A549 (cell line): ENCODE data around the gene PIGS. TPM values are rescaled to one million over a fixed set of nuclear protein-coding genes. Genes with fewer than 3 reads are reported as not detected.

Experiments
- ATAC-seq, 2 experiments: fragments of 200-7000 bp in 1 of 2; fragments of >200 bp in 1 of 2; cut with Nextera tagmentation in 1 of 2; cut with Tn5 transposase in 1 of 2; 3 replicates each; pipeline versions ENCODE4 v1.8.0 to v1.9.1; 2018 to 2020; ENCODE audit warnings: mild to moderate bottlenecking in 1 of 2, moderate library complexity in 1 of 2
- CTCF ChIA-PET: fragments of 300-600 bp; sonication (Branson Sonifier 250); formaldehyde crosslinking; extraction: SDS; loops from one replicate; lab custom pipeline; 2021; ENCODE audit warnings: antibody characterized with exemption, inconsistent platforms; lab: Yijun Ruan, JAX
- POLR2A ChIA-PET: fragments of 350-600 bp; formaldehyde crosslinking; extraction: SDS; loops from one replicate; lab custom pipeline; 2021; ENCODE audit warnings: antibody characterized with exemption, inconsistent platforms; lab: Yijun Ruan, JAX
- DNase-seq, 2 experiments: peaks; one replicate each; pipeline versions ENCODE4 v3.0.0 to v3.0.0-alpha.2; 2011 to 2016; ENCODE audit warnings: low read depth in 1 of 2, low spot score in 1 of 2
- FAIRE-seq: peaks from 2 replicates; lab custom pipeline; 2011; peaks lifted over from hg19 to GRCh38; lab: Jason Lieb, UNC
- H3K27ac ChIP-seq, 2 experiments: fragments of >200 bp; sonication (Bioruptor Twin); formaldehyde crosslinking; 3 replicates each; pipeline ENCODE4 v1.5.1; 2016 to 2017
- H3K4me1 ChIP-seq: fragments of >200 bp; sonication (Bioruptor Twin); formaldehyde crosslinking; 3 replicates; pipeline ENCODE4 v1.6.1; 2016
- H3K4me2 ChIP-seq: fragments of >200 bp; sonication (Bioruptor Twin); formaldehyde crosslinking; 3 replicates; pipeline ENCODE4 v1.6.1; 2016
- H3K4me3 ChIP-seq: fragments of >200 bp; sonication (Bioruptor Twin); formaldehyde crosslinking; 3 replicates; pipeline ENCODE4 v1.5.1; 2016
- H3K9me3 ChIP-seq: fragments of >200 bp; sonication (Bioruptor Twin); formaldehyde crosslinking; 3 replicates; pipeline ENCODE4 v1.6.1; 2016
- ATOH8 ChIP-seq: fragments of 250-450 bp; sonication (Bioruptor Pico); IDR thresholded peaks from 2 replicates; pipeline ENCODE4 v1.5.0; 2020; ENCODE audit warnings: low read depth, mild to moderate bottlenecking, moderate library complexity
- CTCF ChIP-seq: fragments of >200 bp; sonication (Bioruptor Twin); formaldehyde crosslinking; IDR thresholded peaks from 3 replicates; pipeline ENCODE4 v1.5.1; 2016
- EHF ChIP-seq: fragments of 250-450 bp; sonication (Bioruptor Pico); IDR thresholded peaks from 2 replicates; pipeline ENCODE4 v1.5.0; 2020; ENCODE audit warnings: mild to moderate bottlenecking
- EHMT2 ChIP-seq: fragments of 200-600 bp; sonication (generic); IDR thresholded peaks from 2 replicates; pipeline ENCODE4 v1.6.1; 2016; ENCODE audit warnings: antibody characterized with exemption, low read depth, mild to moderate bottlenecking, moderate library complexity
- FOSB ChIP-seq: fragments of 250-450 bp; sonication (Bioruptor Pico); IDR thresholded peaks from 2 replicates; pipeline ENCODE4 v1.5.0; 2020; ENCODE audit warnings: mild to moderate bottlenecking, moderate library complexity
- FOXS1 ChIP-seq: fragments of 250-450 bp; sonication (Bioruptor Pico); IDR thresholded peaks from 2 replicates; pipeline ENCODE4 v1.5.0; 2020; ENCODE audit warnings: mild to moderate bottlenecking, moderate library complexity
- GATA3 ChIP-seq: IDR thresholded peaks from 2 replicates; pipeline ENCODE4 v1.6.1; 2012; ENCODE audit warnings: borderline replicate concordance
- JUN ChIP-seq, 2 experiments: fragments of >200 bp; sonication (Bioruptor Twin); formaldehyde crosslinking; IDR thresholded peaks; 2 replicates in 1 of 2; 3 replicates in 1 of 2; pipeline ENCODE4 v1.6.1; 2016 to 2017
- JUNB ChIP-seq: fragments of >200 bp; sonication (Bioruptor Twin); formaldehyde crosslinking; IDR thresholded peaks from 2 replicates; pipeline ENCODE4 v1.6.1; 2016
- MAFK ChIP-seq: fragments of 450-650 bp; IDR thresholded peaks from 2 replicates; pipeline ENCODE4 v1.6.1; 2014; ENCODE audit not compliant: partially characterized antibody
- RNF2 ChIP-seq: fragments of 200-600 bp; sonication (generic); IDR thresholded peaks from 2 replicates; pipeline ENCODE4 v1.6.1; 2016; ENCODE audit warnings: low read depth, mild to moderate bottlenecking, antibody characterized with exemption, moderate library complexity, borderline replicate concordance
- ZSCAN20 ChIP-seq: fragments of 250-450 bp; sonication (Bioruptor Pico); IDR thresholded peaks from 2 replicates; pipeline ENCODE4 v1.8.0; 2022; ENCODE audit warnings: mild to moderate bottlenecking, moderate library complexity
- WGBS: methylation state at CpG from one replicate; pipeline ENCODE4 v1.1.6; 2017; ENCODE audit errors: missing lambda C conversion rate; 5-methylcytosine and 5-hydroxymethylcytosine counted together
- polyA plus RNA-seq, 4 experiments: library from polyadenylated mRNA; depleted of rRNA in 3 of 4; stranded (reverse); fragments of >200 nt; fragmentation: RNase III in 1 of 4; extraction: RNeasy Plus Mini Kit Qiagen cat#74134 plus additional on column Dnase treatment in 1 of 4; gene quantifications; 2 replicates in 3 of 4; 3 replicates in 1 of 4; pipeline ENCODE4 v1.2.3, GENCODE V29; 2011 to 2017
- TF ChIP-seq, protein P1 (sequence below): fragments of 450-650 bp; IDR thresholded peaks from 2 replicates; pipeline ENCODE4 v1.6.1; 2014; ENCODE audit warnings: antibody characterized with exemption
- TF ChIP-seq, protein P2 (sequence below): IDR thresholded peaks from 2 replicates; pipeline ENCODE4 v1.6.1; 2012; ENCODE audit warnings: low read depth, borderline replicate concordance

The PIGS gene
- polyA plus RNA-seq, 2 of the 4 experiments (the other 2 are of a cell fraction) = 50.0 to 53.2 TPM

DNA sequence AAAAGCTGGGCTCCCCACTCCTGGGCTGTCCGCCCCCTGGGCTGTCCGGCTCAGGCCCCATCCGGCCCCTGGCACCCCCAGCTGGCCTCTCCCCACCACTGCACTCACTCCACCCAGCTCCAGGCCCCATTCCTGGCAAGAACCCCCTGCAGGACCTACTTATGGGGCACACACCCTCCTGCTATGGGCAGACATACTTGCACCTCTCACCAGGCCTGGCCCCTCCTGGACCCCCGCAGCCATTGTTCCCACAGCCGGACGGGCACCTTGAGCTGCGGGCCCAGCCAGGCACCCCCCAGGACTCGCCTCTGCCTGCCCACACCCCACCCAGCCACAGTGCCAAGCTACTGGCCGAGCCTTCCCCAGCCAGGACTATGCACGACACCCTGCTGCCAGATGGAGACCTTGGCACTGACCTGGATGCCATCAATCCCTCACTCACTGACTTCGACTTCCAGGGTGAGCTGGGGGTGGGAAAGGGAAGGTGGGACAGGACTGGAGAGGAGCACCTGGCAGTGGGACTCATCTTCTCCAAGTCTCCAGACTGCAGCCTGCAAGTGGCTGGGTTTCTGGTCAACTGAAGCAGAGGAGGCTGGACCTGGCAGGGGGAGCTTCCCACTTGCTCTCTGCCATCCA, 36.5 kb downstream of the PIGS start:
- no peak for FAIRE-seq
- 73% methylated on average over 11 of the region's 11 CpGs for WGBS

GRCh38 chr17:28533091-28533807, 38.1 kb downstream of the PIGS start:
- WGBS = 82% methylated on average over 15 of the region's 16 CpGs
- TF ChIP-seq MAFK (no peak), RNF2 (no peak), EHF (CRISPR knock-in tag) (no peak), EHMT2 (no peak)
- TF ChIP-seq, protein P1, sequence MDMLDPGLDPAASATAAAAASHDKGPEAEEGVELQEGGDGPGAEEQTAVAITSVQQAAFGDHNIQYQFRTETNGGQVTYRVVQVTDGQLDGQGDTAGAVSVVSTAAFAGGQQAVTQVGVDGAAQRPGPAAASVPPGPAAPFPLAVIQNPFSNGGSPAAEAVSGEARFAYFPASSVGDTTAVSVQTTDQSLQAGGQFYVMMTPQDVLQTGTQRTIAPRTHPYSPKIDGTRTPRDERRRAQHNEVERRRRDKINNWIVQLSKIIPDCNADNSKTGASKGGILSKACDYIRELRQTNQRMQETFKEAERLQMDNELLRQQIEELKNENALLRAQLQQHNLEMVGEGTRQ = no peak
- TF ChIP-seq, protein P2, sequence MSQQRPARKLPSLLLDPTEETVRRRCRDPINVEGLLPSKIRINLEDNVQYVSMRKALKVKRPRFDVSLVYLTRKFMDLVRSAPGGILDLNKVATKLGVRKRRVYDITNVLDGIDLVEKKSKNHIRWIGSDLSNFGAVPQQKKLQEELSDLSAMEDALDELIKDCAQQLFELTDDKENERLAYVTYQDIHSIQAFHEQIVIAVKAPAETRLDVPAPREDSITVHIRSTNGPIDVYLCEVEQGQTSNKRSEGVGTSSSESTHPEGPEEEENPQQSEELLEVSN = no peak
- TF ChIP-seq, all 56 proteins: peak for 0
- no peak overlapping the region for H3K27ac ChIP-seq
- POLR2A ChIA-PET = no interaction called here
- CTCF ChIA-PET = interaction anchor here (1.9 to 15.1 kb wide), 3 partner anchors 12 to 34 kb away, joined by 4 to 317 read pairs (median 143); partner anchors contain the start of gene FOXN1
- H3K9me3 ChIP-seq = no peaks in the 10 kb centered on the region
- H3K4me1 ChIP-seq = peaks cover 10% of the 10 kb centered on the region
- no peak overlapping the region for H3K4me3 ChIP-seq
- ATAC-seq (no peak), DNase-seq (no peak), FAIRE-seq (no peak)
- no peak overlapping the region for H3K4me2 ChIP-seq

More for the DNA sequence above, 36.5 kb downstream of the PIGS start:
- H3K4me1 ChIP-seq = 0 out of 3 replicates have a peak, but pooled peaks cover 5% of the 10 kb centered on the region
- H3K4me2 ChIP-seq = no peak overlapping the region
- no peak for DNase-seq
- no peaks in the 10 kb centered on the region for H3K9me3 ChIP-seq
- ATAC-seq = peak in 1 of 2 experiments; percentile 12; a peak in 3 of 6 replicates
- no peak overlapping the region for H3K4me3 ChIP-seq
- ChIA-PET CTCF (interaction anchor here (0.5 to 15.1 kb wide), 7 partner anchors 8 to 102 kb away, joined by 3 to 317 read pairs (median 4); partner anchors contain the start of gene FOXN1), POLR2A (interaction anchor here (0.7 kb wide), 1 partner anchor 62 kb away, joined by 5 read pairs; no protein-coding TSS in a partner anchor)
- H3K27ac ChIP-seq = no peak overlapping the region
- TF ChIP-seq ZSCAN20 (CRISPR knock-in tag) = no peak
- TF ChIP-seq FOXS1 (CRISPR knock-in tag) = no peak
- TF ChIP-seq FOSB = no peak
- TF ChIP-seq, all 56 proteins: peak for 0

GRCh38 chr17:28532050-28532960, 39.0 kb downstream of the PIGS start:
- no peak for DNase-seq
- ChIA-PET CTCF (interaction anchor here (0.6 to 15.1 kb wide), 8 partner anchors 8 to 161 kb away, joined by 3 to 317 read pairs (median 4); partner anchors contain the start of genes FOXN1, SARM1 and UNC119), POLR2A (no interaction called here)
- H3K4me2 ChIP-seq = no peak overlapping the region
- no peak for TF ChIP-seq ATOH8
- no peak for TF ChIP-seq GATA3
- TF ChIP-seq JUN (IDR thresholded peaks at IDR 0.05) = no peak
- TF ChIP-seq CTCF = no peak
- no peak for TF ChIP-seq FOXS1 (CRISPR knock-in tag)
- no peak for TF ChIP-seq EHF (CRISPR knock-in tag)
- no peak for TF ChIP-seq JUNB
- no peak overlapping the region for H3K27ac ChIP-seq
- FAIRE-seq = no peak
- H3K4me1 ChIP-seq = peaks cover 16% of the 10 kb centered on the region
- H3K4me3 ChIP-seq = no peak overlapping the region
- 69% methylated on average over 7 of the region's 7 CpGs for WGBS
- ATAC-seq = no peak
- H3K9me3 ChIP-seq = no peaks in the 10 kb centered on the region
